K562 (cell line): ENCODE results near the gene SLC2A6.

Source experiments
- CHD2 ChIP-seq: IDR thresholded peaks from 2 replicates; pipeline ENCODE4 v1.6.1; 2011; ENCODE audit warnings: low read depth, low read length
- POLR2A ChIP-seq: fragments of 450-650 bp; conservative IDR thresholded peaks from 2 replicates; pipeline ENCODE4 v1.6.1; 2016
- ZC3H11A ChIP-seq: IDR thresholded peaks from 2 replicates; pipeline ENCODE4 v1.6.1; 2012; ENCODE audit warnings: low read depth, low read length, improper control_type of control experiment
- ZNF12 ChIP-seq: sonication (generic); formaldehyde crosslinking; IDR thresholded peaks from 2 replicates; pipeline ENCODE4 v1.4.0; 2020; ENCODE audit warnings: mild to moderate bottlenecking, missing genetic modification reagents
- TF ChIP-seq, protein P1 (sequence below): fragments of 450-650 bp; formaldehyde crosslinking; IDR thresholded peaks from 2 replicates; pipeline ENCODE4 v1.4.0; 2022; ENCODE audit warnings: missing genetic modification characterization

DNA sequence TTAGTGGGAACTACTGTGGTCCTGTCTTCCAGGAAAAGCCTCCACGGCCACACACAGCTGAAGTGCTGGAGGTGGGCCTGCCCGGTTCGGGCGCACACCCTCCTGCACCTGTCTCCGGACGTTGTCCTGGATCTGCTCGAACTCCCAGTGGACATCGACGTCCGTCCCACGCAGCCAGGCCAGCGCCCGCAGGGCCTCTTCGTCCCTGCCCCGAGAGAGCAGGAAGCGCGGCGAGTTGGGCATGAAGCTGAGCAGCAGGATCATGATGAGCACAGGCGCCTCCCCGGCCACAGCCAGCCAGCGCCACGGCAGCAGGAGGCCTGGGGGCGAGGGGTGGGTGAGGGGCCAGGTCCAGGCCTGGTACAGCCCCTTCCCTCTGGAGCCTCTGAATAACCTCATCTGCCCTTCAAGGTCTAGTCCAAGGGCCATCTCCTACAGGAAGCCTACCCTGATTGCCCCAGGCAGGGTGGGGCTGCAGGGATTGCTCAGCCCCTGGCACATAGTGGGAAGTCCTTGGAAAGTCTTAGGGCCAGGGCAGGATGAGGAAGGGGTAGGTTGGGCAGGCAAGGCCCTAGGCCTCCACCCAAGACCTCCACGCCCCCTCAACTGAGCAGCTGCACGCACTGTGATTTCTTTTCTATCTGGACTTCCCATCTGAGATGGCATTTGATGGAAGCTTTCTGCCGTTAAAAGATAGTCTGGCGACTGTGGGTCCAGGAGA, 3.4 kb downstream of the SLC2A6 start:
- TF ChIP-seq POLR2A (no peak), ZC3H11A (no peak), ZNF12 (CRISPR knock-in tag) (no peak), CHD2 (no peak)
- TF ChIP-seq, protein P1, sequence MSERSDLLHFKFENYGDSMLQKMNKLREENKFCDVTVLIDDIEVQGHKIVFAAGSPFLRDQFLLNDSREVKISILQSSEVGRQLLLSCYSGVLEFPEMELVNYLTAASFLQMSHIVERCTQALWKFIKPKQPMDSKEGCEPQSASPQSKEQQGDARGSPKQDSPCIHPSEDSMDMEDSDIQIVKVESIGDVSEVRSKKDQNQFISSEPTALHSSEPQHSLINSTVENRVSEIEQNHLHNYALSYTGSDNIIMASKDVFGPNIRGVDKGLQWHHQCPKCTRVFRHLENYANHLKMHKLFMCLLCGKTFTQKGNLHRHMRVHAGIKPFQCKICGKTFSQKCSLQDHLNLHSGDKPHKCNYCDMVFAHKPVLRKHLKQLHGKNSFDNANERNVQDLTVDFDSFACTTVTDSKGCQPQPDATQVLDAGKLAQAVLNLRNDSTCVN = no peak
